Suprapubic skin (tissue), 4 donors: ENCODE data around the gene PPM1F.

Experiments
- EP300 ChIP-seq: sonication (generic); formaldehyde crosslinking; IDR thresholded peaks from one replicate; pipeline ENCODE4 v1.6.1; 2017; ENCODE audit warnings: antibody characterized with exemption
- POLR2A ChIP-seq, 2 donors: fragments of 450-650 bp; IDR thresholded peaks; one replicate each; pipeline ENCODE4 v1.6.1; 2017; ENCODE audit warnings: antibody characterized with exemption in 2 of 2, mild to moderate bottlenecking in 2 of 2, moderate library complexity in 2 of 2
- POLR2AphosphoS5 ChIP-seq, 3 donors: sonication (generic); formaldehyde crosslinking; IDR thresholded peaks; one replicate each; pipeline ENCODE4 v1.6.1; 2017; ENCODE audit warnings: antibody characterized with exemption in 3 of 3
- TF ChIP-seq, protein P1 (sequence below), 2 donors: fragments of 200-600 bp in 1 of 2; fragments of 450-650 bp in 1 of 2; sonication (generic) in 1 of 2; IDR thresholded peaks; one replicate each; pipeline ENCODE4 v1.5.1; 2016 to 2019; ENCODE audit warnings: antibody characterized with exemption in 2 of 2, mild to moderate bottlenecking in 1 of 2, moderate library complexity in 1 of 2

DNA sequence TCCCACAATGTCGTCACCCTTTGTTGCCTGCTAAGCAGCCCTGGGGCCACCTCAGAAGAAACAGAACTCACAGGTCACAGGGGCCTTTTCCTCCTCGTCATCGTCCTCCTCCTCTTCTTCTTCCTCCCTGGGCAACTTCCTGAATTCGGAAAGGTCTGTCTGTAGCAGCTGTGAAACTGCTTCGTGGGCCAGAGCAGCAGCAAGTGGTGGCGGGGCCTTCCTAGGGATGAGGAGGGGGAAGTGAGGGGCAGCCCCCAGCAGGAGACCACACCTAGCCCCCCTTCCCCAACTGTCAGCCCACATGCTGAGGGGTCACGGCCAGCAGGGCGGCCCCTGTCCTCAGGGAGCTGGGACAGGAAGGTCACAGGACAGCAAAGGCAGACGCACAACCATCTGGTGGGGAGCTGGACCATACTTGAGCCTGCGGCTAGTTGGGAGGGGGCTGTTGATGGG is 13.2 kb downstream of the PPM1F start:
- no peak for TF ChIP-seq EP300
- TF ChIP-seq, protein P1, sequence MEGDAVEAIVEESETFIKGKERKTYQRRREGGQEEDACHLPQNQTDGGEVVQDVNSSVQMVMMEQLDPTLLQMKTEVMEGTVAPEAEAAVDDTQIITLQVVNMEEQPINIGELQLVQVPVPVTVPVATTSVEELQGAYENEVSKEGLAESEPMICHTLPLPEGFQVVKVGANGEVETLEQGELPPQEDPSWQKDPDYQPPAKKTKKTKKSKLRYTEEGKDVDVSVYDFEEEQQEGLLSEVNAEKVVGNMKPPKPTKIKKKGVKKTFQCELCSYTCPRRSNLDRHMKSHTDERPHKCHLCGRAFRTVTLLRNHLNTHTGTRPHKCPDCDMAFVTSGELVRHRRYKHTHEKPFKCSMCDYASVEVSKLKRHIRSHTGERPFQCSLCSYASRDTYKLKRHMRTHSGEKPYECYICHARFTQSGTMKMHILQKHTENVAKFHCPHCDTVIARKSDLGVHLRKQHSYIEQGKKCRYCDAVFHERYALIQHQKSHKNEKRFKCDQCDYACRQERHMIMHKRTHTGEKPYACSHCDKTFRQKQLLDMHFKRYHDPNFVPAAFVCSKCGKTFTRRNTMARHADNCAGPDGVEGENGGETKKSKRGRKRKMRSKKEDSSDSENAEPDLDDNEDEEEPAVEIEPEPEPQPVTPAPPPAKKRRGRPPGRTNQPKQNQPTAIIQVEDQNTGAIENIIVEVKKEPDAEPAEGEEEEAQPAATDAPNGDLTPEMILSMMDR (IDR thresholded peaks at IDR 0.05), result no peak
- no peak for TF ChIP-seq POLR2A (IDR thresholded peaks at IDR 0.05)
- no peak for TF ChIP-seq POLR2AphosphoS5 (IDR thresholded peaks at IDR 0.05)
